ENCODE measurements around the gene TPPP2.

- TF ChIP-seq CTCF (IDR thresholded peaks at IDR 0.05) (no peak), POLR2AphosphoS5 (IDR thresholded peaks at IDR 0.05) (no peak), POLR2A (IDR thresholded peaks at IDR 0.05) (no peak), EP300 (IDR thresholded peaks at IDR 0.05) (no peak)
Observed at GRCh38 chr14:21015312-21015711, 14.7 kb upstream of the TPPP2 start.
